HG02759 (cell line): Measurements from ENCODE around the gene CBFA2T3.

Experiments
- ATAC-seq: cut with Tn5 transposase; IDR thresholded peaks from one replicate; pipeline ENCODE4 v1.9.1; 2021; ENCODE audit warnings: mild to moderate bottlenecking, moderate library complexity; ENCODE audit not compliant: unreplicated experiment

Gene CBFA2T3

DNA sequence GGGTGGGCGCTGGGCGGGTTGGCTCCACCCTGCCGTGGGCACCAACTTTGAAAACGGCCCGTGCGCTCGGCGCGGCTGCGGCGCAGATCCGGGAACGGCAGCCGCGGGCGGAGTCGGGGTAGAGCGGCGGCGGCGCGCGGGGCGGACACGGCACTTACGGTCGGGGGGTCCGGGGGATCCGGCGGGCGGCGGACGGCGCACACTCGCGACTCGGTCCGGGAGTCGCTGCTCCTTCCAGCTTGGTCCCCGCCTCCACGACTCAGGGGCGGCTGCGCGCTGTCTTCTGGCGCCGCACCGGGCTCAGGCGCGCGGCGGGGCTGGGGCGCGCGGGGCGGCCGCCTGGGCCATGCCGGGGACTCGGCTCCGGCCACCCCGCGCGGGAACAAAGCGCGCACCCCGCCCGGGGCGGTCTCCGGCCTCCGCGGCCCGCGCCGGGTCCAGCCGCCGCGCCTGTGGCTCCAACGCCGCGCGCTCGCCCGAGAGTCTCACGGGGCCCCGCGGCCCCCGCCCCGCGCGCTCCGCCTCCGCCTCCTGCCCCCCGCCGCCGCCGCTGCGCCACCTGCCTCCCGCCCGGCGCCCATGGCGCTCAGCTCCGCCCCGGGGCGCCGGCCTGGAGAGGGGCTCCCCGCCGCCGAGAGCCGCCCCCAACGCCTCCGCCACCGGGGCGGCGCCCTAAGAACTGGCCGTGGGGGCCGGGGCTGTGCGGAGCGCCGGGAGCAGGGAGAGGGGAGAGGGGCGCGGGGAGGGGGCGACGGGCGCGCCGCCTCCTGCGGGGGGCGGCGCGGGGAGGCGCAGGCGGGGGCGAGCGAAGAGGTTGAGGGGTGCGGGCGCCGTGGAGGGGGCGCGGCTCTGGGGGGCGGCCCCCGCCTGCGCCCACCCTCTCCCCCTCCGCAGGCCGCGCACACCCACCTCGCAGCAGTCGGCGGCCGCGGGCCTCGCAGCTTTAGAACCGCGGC lies 35.9 kb downstream of the CBFA2T3 start:
- ATAC-seq, result peak; percentile 42

DNA sequence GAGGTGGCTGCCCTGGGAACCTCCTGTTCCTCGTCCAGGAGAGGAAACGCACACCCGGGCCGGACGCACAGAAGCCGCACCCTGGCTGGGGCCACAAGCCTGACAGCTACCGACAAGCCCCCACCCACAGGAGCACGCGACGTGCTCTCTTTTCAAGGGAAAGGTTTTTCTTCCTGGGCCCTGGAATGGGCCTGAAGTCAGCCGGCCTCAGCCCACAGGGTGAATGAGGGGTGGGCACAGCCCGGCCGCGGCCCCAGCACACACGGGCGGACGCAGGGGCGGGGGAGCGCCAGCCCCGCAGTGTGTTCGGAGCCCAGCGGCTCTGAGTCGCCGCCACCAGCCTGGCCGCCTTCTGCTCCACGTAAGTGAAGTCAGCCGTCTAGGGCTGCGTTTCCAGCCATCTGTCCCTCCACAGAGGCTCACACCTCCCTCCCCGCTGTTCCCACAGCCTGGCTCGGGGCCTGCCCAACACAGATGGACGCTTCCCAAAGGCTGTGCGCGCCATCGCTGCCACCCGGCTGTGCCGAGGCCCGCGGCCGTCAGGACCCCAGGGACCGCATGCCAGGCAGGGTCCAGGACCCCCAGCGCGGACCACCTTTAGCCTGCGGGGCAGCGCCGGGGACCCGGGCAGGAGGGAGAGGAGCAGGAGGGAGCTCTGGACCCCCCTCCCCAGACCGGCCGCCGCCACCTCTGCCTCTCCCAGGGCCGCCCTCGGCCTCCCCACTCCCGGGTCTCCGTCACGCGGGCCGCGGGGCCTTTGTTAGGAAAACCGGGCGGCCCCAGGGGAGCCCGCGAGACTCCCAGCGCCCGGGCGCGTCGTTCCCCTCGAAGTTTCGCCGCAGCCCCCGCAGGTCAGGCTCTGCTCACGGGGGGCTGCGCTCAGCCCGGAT lies 36.8 kb downstream of the CBFA2T3 start:
- ATAC-seq, result no peak

DNA sequence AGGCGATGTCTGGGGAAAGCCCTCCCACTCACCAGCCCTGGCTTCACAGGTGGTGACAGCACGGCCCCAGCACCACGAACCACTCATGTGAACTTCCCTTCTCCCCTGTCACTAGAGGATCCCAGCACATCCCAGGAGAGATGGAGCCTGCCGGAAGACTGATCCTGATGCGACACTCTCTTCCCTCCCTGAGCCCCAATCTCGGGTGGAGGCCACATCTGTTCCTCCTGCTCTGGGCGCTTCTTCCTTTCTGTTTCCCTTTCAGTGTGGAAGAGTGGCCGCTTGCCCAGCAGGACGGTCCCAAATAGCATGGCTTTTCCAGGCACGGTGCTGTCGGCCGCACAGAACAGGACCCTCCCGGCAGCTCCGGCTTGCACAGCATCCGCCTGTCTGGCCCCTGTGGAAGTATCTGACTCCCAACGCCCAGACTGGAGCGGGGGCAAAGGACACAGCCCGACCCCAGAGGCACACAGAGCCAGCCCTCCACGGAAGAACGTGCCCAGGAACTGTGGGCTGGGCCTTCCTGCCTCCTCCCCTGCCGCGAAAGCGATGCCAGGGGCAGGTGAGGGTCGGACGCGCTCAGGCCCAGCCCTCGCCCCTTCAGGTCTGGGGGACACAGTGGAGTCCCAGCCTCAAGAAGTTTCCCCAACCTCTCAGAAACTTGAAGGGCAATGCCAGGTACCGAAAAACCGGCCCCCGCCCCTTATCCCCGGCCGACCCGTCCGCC lies 37.6 kb downstream of the CBFA2T3 start:
- no peak for ATAC-seq

DNA sequence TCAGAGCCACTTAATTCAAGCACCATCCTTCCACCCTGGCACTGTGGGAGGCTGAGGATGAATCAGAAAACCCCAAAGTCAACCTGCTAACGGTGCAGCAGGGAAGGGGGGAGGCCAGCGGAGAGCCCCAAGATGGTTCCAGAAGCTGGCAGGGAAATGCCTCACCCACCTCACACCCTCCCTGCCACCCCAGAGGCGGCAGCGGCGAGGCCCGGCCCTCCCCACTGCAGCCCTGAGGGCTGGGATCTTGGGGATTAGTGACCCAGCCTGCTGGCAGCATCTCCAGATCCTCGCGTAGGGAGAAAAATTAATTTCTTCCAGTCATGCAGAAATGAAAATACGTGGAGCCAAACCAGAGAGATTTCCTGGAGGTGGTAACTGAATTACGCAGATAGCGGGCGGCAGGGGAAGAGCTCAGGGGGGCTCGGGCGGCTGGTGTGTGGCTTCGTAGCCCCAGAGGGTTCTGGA lies 38.2 kb downstream of the CBFA2T3 start:
- no peak for ATAC-seq

DNA sequence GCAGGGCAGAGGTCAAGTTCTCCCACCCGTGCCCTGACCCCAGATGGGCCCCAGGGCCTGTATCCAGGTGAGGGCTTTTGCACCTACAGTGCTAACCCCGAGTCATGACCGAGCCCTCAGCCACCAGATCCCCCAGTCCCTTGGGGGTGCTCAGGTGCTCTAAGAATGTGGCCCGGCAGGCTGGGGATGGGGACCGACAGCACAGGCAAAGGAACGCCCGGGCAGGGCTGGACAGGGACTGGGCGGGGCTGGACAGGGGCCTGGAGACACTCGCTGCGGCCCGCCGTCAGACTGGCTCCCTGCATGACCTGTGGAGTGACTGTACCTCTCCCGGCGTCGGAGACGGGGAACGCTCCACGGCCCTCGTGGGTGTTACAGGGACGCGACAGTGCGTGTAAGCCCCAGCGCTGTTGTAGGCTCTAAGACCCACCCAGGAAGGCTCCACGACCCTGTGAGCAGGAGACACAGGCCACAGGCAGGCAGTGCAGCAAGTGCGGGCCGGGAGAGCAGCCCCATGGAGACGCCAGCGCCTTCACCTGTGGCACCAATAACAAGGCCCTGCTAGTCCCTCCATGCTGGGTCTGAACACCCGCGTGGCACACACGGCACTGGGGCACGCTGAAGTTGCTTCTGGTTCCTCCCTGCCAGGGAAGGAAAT lies 38.8 kb downstream of the CBFA2T3 start:
- no peak for ATAC-seq

DNA sequence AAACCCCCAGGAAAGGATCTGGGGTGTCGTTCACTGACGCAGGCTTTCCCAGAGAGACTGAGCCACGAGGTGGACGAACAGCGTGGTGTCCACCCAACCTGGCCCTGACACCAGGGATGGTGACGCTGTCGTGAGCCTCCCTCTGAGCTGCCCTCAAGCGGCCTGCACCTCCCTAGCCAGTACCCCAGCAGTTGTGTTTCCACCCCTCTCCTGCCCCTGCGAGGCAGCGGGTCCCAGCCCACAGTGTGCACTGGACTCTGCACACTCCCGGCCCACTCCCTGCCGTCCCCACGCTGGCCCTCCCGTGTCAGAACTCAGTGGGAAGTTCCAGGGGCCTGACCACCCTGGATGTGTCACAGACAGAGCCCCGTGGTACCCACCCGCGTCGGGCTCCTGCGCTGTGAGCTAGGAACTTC lies 39.8 kb downstream of the CBFA2T3 start:
- no peak for ATAC-seq

DNA sequence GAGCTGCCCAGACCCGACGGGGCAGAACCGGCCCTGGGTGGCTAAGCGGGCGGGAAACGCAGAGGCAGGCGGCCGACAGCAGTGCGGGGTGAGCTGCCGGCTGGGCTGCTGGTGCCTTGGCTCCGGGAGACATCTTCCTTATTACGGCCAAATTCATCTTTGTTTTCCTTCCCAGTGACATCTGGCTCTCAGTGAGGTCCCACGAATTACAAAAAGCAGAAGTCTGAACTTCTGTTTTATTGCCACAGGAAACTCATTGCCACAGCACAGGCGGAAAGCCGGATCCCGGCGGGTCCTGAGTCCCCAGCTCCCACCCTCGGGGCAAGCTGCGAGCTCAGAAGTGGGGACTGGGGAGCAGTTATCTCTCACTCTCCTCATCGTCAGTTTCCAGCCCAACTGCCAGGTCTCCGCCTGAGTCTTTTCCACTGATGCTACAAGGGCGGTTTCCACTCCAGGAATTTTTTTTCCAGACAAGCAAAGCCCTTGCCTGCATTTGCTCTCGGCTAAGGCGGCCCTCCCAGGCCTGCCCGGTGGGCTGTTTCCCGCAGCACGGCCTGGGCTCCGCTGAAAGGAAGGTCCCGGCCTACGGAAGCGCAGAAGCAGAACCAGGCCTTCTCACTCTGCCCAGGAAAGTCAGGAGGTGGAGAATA lies 40.3 kb downstream of the CBFA2T3 start:
- ATAC-seq, result no peak

DNA sequence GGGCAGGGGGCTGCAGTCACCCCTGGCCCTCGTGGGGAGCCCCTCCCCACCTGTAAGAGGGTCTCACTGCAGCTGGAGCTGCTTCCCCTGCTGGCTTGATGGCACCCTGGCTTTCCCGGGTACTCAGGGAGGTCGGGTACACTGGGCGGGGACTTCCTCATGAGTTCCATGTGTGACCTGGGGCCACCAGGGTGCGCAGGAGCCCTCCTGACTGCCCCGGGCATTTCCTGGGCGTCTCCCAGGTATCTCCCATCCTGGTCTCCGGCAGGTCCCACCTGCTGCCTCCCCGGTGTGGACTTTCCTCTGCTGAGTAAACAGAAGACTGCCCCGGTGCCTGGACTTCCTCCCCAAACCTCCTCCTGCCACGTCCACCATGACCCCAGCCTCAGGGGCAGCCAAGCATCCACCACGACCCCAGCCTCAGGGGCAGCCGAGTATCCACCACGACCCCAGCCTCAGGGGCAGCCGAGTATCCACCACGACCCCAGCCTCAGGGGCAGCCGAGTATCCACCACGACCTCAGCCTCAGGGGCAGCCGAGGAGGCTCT lies 40.9 kb downstream of the CBFA2T3 start:
- ATAC-seq, result no peak

DNA sequence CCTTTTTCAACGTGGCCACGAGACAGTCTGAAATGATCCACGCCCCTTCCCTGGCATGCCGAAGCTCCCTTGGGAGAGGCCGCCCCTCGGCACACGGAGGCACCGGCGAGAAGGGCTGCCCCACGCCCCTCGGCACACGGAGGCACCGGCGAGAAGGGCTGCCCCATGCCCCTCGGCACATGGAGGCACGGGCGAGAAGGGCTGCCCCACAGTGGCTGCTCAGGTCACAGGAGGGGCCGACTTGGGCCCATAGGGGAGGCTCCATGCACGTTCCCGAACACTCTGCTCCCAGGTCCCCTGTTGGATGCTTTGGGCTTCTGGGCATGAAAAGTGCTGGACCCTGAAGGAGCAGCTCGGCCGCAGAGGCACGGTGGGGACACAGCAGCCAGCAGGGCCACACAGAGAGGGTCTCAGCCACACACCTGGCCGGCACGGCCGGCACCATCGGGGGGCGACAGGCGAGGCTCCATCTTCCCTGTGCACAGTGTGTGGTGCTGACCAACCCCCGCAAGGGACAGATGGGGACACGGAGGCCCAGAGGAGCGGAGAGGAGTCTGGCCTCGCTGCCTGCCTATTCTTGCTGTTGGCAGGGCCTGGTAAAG lies 42.8 kb downstream of the CBFA2T3 start:
- no peak for ATAC-seq

DNA sequence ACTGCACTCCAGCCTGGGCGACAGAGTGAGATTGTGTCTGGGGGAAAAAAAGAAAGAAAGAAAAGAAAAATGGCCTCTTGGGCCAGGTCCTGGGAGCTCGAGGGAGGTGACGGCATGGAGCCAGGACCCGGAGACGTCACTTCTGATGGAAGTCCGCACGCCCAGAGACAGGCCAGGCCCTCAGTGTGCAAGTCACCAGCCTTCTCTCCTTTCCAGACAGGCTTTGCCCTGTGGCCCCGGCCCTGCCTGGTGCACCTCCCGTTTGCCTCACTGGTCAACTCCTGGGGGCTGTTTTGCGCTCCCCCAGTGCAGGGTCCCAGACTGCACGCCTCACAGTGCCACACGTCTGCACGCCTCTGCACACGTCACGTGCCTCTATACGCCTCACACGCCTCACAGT lies 44.1 kb downstream of the CBFA2T3 start:
- no peak for ATAC-seq

DNA sequence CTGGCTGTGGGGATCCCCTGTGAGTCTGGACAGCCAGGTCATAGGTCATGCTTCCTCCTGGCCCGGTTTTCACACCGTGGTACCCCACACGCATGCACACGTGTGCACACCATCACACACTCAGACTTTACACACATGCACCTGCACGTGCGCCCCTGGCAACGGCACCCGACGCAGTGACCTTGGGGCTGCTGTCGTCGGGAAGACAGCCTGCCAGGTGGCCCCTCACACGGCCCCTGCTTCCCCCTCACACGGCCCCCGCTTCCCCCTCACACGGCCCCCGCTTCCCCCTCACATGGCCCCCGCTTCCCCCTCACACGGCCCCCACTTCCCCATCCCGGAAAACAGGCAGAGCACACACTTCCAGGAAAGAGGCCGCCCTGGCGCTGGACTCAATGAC lies 45.1 kb downstream of the CBFA2T3 start:
- ATAC-seq, result no peak

DNA sequence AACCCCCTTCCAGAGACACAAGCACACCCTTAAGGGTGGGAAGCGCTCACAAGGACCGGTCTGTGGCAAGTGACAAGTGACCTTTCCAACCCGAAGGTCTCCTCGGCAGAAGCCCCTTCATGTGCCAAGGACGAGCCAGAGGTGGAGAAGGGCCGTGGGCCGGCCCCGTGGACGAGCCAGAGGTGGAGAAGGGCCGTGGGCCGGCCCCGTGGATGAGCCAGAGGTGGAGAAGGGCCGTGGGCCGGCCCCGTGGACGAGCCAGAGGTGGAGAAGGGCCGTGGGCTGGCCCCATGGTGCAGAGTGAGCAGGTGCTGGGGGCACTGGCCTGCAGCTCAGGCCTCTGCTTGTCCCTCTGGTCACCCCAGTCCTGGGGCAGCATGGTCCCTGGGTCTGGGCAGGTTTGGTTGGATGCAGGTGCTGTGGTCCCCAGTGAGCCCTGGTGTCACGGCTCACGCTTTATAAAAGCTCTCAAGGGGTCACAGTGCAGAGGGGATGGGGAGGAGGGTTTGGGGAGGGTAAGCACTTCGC lies 45.6 kb downstream of the CBFA2T3 start:
- ATAC-seq, result no peak

DNA sequence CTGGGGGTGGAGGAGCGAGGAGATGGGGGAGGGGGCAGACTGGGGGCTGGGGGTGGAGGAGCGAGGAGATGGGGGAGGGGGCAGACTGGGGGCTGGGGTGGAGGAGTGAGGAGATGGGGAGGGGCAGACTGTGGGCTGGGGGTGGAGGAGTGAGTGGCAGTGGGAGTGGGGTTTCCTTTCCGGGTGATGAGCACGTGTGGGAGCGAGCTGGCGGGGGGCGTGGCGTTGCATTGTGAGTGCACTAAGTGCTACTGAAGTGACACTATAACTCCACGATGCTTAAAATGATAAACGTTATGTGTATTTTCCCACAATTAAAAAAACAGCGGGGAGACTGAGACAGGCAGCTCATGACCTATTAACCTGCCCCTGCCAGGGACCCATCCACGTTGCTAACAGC lies 46.3 kb downstream of the CBFA2T3 start:
- ATAC-seq, result no peak

DNA sequence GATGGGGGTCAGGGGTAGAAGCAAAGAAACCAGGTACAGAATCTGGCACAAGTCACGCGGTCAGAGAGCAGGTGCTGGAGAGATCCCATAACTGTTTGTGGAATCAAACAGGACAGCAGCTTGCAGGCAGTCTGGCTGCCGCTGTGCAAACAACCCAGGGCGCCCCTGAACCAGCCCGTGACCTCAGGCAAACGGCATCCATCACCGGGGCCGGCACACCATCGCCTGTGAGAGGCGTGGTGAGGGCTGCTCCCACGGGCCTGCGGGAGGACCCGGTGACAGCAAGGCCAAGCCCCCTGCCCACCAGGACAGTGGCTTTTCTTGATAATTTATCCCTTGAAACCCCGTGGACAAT lies 47.9 kb downstream of the CBFA2T3 start:
- ATAC-seq, result no peak

DNA sequence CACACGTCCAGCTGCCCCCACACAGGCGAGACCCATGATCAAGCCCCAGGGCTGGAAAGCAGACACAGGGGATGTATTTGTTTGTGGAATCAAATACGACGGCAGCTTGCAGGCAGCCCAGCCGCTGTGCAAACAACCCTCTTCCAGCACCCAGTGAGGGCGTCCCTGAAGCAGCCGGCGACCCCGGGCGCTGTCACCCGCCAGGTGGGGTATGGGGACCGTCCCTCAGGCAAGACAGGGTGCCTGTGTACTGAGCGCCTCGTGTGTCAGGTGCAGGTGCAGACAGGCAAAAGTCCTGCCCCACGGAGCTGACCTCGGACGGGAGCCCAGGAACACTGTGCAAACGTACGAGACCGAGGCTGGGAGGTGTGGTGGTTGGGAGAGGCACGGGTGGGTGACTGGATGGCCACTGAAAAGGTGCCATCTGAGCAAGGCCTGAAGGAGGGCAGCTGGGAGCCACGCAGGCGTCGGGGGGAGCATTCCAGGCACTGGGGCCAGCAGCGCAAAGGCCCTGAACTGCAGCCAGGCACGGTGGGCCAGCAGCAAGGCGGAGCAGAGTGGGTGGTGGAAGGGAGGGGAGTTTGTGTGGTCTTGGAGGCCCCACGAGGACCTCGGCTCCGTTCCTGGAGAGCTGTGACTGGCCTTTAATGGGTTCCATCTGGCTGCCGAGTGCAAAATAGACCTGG lies 48.5 kb downstream of the CBFA2T3 start:
- ATAC-seq, result no peak

DNA sequence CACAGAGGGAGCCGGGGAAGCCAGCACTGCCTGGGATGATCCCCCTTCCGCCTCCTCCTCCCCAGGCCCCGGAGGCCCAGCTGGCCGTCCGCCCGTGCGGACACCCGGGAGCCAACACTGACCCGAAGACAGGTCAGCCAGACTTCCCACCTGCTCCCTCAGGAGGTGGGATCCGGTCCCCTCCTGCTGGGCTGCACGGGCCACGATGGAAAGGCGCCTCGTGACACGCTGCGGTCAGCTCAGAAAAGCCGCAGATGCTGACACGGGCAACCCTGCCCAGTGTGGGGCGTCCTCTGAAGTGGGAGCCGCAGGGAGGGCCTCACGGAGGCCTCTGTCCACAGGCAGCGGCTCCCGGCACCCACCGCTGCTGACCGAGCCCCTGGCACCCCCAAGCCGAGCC lies 49.3 kb downstream of the CBFA2T3 start:
- ATAC-seq, result no peak

DNA sequence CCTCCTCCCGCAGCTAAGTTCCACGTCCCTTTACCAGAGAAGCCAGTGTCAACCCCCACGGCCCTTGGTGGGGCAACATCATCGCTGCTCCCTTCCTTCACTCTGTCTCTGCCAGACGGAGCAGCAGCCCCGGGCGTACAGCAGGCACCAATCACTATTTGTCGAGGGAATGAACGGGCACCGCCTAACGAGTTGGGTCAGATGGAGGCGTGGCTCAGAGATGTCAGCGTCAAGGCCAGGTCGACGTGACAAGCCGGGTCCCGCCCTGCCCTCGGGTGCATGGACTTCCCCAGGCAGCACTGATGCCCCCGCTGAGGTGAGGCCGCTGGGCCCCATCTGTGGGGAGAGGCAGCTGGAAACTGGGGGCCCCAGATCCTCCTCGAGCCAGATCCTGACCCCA lies 50.0 kb downstream of the CBFA2T3 start:
- no peak for ATAC-seq

DNA sequence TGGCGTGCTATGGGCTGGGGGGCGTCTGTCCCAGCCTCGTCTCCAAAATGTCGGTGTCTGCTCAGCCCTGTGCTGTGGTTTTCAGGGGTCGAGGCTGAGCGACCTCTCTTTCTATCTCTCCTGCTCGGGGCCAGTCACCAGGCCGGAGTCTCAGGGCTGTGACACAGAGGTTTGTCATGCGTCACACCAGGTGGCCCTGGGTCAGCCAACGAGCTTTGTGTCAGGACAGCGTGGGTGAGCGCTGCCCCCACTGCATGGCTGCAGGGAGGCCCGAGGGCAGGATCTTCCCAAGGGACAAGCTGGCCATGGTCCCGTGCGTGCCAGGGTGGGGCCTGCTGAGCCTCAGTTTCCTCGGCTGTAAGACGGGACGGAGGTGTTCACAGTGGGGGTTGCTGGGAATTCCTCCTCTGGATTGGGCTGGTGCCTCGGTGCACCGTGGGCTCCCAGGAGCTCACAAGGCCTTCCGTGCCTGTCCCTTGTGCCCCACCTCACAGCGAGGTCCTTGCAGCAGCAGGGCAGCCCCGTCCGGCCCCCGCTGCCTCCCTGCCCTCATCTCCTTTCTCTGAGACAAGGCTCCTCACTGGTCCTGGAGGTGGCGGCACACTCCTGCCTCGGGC lies 50.5 kb downstream of the CBFA2T3 start:
- ATAC-seq, result no peak
